Superior temporal gyrus (tissue), 1 donor: Measurements from ENCODE around the gene OR2T29.
"Not testable (repeated sequence)": the region's sequence is repeated elsewhere in the genome, so short reads cannot be mapped to it uniquely, and the experiment has no call there.

Source experiments
- DNase-seq: peaks from one replicate; pipeline ENCODE4 v3.0.0-alpha.2; 2016; ENCODE audit errors: extremely low spot score

Gene OR2T29, protein sequence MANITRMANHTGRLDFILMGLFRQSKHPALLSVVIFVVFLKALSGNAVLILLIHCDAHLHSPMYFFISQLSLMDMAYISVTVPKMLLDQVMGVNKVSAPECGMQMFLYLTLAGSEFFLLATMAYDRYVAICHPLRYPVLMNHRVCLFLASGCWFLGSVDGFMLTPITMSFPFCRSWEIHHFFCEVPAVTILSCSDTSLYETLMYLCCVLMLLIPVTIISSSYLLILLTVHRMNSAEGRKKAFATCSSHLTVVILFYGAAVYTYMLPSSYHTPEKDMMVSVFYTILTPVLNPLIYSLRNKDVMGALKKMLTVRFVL

DNA sequence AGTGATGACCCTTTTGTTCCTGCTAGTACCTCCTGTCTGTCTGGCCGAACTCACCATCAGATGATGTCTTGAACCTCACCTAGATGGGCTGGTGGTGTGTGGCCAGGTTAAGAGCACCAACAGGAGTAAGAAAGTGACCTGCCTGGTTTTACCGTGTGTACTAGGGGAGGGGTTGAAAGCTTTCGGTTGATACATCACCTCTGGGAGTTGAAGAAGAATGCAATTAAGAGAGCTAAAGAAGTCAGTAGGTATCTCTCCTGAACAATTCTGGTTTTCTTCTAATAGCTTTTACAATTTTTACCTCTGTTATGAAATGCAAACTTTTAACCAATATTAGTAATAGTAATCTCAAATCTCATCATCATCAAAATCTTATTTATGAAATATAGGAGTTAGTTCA lies at the start of gene OR2T29:
Gene OR2T29, minus strand, starts transcription at position 101 of the 400 bp plus-strand sequence. CDS start 3,281 bp downstream, outside the sequence.
- not testable (repeated sequence) for DNase-seq

DNA sequence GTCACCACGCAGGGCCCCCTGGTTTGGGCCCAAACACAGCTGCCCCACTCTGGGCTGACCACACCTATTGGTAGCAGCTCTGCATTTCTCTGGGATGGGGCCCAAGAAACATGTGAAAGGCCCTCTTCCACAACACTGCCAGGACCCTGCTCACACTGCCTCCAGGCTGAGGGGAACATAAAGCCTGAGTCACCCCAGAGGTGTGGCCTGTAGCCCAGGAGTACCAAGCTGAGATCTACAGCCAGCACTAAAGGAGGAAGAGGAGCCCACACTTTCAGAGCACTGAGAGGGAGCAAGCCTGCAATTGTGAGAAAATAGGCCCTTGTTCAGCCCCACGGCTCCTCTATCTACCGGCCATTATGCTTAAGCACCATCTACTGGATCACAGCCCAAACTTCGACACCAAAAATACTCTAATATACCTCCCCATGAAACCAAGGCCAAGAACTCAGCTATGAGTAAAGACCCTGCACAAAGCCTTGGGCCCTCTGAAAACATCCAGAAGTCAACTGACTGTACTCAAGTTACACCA lies 49.4 kb upstream of the OR2T29 start:
- no peak for DNase-seq

DNA sequence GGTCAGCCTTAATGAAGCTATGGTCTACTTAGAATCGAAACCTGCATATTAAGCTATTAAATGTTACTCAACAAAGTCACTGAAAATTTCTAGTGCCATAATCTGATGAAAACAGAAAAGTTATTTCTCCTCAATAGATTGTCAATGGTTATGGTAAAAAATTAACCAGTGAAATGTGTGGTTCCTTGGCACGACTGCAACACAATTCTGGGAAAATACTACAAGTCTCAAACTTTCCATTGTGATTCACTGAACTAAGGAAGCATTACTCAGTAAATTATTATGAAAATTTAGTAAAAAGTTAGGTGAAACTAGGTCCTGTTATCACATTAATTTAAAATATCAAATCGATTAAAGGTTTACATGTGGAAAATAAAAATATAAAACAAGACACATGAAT lies 47.7 kb upstream of the OR2T29 start:
- DNase-seq = no peak

DNA sequence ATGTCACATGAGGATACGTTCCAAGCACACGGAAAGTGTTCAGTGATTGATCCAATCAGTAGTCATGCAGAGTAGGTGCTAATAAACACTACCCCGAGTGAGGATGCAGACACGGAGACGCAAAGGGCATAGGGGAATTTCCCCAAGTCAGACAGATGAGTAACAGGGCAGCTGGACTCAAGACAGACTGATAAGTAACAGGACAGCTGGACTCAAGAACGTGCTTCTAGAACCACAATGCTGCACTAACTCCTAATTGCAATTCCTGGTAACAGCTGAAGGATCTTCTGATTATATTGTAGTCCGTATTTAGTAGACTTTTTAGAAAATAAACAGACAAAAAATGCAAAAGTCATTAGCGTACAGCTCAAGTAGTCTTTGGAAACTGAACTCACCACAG lies 36.8 kb upstream of the OR2T29 start:
- no peak for DNase-seq

DNA sequence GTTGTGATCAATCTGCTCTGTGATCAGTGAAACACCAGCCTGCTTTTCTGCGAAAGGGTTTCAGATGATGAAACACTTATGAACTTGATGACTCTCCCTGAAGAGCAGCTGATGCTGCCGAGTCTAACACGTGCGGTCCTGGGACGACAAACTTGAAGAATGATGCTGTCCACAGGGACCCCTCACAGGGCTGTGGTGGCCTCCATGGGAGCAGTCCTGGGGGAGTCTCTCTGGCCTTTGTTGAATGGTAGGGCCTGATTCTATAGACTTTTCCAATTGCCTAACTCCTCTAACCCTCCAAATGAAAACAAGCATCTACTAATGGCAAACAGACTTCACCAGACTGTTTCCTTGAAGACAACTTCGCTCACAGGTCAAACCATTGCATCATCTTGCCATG lies 35.0 kb upstream of the OR2T29 start, which contains the start of gene OR2T10:
Gene OR2T10, minus strand, starts transcription at position 112 of the 400 bp plus-strand sequence. CDS start 3,932 bp downstream, outside the sequence.
- DNase-seq = no peak

DNA sequence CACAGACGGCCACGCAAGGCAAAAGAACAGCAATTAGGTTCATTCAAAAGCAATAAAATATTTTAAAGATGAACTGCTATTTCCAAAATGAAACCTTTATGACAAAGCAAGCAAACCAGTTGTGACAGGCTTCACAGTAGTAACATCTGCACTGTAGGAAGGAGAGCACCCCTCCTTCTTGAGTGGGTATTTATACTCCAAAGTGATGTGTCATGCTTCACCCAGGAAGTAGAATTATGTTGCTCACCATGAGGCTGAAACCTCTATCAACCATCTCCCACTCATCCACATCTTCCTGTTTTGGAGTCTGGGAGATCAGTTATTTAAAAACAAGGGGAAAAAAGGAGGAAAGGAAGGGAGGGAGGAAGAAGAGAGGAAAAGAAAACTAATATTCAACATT lies 34.0 kb upstream of the OR2T29 start:
- no peak for DNase-seq

DNA sequence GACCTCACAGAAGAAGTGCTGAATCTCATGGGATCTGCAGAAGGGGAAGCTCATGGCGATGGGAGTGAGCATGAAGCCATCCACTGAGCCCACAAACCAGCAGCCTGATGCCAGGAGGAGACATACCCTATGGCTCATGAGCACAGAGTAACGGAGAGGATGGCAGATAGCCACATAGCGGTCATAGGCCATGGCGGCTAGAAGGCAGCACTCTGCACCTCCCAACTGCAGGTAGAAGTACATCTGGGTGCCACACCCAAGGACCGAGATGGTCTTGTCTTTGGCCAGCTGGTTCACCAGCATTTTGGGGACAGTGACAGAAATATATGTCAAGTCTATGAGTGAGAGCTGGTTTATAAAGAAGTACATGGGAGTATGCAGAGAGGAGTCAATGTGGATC lies 30.7 kb upstream of the OR2T29 start:
- DNase-seq = no peak

DNA sequence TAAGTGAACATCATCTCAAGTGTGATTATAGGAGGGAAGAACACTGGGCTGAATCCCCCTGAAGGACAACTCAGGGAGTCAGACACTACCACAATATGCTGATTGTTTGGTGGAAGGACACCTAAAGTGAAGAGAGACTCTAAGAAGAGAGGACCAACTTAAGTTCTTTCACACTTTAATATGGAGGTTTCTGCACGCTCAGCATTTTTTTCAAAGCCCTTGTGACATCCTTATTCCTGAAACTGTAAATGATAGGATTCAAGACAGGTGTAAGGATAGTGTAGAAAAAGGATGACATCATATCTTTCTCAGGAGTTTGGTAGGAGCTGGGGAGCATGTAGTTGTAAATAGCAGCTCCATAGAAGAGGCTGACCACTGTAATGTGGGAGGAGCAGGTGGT lies 30.1 kb upstream of the OR2T29 start:
- no peak for DNase-seq

DNA sequence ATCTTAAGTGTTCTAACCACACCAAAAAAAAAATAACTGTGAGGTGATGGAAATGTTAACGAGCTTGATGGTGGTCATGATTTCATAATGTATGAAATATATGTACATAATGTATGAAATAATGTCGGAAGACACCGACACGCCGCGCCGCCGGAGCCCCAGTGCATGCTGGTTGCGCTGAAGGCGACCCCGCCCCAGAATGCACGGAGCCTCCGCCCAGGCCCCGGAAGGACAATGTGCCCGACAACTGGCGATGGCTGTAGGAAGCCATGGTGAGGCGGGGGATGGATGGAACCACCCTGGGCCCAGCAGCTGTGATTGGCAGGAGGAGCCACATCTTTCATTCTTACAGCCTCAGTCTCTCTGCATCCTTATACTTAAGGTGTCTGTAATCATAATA lies 27.5 kb upstream of the OR2T29 start:
- no peak for DNase-seq

DNA sequence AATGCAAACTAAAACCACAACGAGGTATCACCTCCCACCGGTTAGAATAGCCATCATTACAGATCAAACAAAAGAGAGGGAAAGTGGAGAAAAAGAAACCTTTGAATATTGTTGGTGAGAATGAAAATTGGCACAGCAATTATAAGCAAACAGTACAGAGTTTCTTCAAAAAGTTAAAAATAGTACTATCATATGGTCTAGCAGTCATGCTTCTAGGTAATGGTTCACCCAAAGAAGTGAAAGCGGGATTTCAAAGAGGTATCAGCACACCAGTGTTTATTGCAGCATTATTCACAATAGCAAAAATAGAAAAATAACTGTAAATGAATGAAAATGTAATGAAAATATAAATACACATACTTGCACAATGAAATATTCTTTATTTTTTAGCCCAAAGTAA lies 26.8 kb upstream of the OR2T29 start:
- no peak for DNase-seq

DNA sequence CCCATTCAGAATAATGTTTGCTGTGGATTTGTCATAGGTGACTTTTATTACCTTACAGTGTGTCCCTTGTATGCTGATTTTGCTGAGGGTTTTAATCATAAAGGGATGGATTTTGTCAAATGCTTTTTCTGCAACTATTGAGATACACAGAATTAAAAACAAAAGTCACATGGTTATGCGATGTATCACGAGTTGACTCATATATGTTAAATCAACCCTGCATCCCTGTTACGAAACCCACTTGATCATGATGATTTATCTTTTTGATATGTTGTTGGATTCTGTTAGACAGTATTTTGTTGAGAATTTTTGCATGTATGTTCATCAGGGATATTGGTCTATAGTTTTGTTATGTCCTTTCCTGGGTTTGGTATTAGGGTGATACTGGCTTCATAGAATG lies 22.7 kb upstream of the OR2T29 start:
- DNase-seq = no peak

DNA sequence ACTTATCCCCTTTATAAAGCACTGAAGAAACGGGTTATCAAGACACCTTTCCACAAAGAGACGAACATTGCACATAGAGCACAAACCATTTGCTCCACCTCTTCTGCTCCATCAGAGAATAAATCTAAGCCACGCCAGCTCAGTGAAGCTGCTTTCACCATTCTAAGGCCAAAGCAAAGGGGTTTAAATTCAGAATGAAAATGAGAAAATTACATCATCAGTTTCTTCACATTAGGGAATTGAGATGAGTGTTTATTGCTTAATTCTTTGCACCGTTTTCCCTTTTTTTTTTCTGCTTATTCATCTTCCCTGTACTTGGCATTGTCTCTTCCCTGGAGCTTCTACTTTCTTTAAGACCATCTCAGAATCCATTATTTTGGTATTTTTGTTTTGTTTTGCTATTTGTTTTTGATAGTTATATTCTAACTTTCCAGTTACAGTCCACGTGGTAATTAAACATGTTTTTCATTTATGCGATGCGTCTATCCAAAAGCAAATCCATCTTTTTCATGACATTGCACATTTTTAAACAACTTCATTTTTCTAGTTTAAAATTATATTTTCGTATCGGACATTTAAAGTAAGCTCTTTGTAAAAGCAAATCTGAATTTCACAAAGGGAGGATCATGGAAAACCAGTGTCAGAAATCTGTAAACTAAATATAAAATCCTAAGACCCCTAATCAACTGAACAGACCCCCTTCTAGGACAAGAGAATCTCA lies 13.8 kb upstream of the OR2T29 start:
- DNase-seq = no peak

DNA sequence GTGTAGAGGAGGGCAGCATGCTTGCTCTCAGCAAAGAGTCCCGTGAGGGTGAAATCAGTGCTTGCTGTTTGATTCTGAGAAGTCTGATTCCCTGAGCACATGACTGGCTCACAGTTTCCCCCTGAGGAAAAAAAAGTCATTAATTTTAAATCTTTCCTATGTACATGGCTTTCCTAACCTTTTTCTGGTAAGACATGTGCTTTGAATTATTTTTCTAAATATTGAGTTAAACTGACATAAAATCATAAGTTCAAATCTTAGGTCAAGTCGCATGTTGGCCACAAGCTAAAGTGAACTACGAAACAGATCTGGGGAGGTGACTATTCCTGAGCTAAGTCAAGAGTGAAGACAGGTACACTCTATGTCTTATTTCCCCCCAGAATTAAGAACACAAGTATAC lies 12.1 kb upstream of the OR2T29 start, which contains the start of gene OR2T34:
Gene OR2T34, minus strand, starts transcription at position 101 of the 400 bp plus-strand sequence. Its CDS starts 0 bp downstream, at position 101.
- DNase-seq = not testable (repeated sequence)

DNA sequence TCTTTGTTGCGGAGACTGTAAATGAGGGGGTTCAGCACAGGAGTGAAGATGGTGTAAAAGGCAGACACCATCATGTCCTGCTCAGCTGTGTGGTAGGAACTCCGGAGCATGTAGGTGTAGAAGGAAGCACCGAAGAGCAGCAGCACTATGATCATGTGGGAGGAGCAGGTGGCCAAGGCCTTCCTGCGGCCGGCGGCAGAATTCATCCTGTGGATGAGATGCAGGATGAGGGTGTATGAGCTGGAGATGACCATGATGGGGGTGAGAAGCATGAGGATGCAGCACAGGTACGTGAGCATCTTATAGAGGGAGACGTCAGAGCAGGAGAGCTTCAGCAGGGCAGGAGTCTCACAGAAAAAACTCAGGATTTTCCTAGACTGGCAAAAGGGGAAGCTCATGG lies 11.3 kb upstream of the OR2T29 start:
- DNase-seq = not testable (repeated sequence)

DNA sequence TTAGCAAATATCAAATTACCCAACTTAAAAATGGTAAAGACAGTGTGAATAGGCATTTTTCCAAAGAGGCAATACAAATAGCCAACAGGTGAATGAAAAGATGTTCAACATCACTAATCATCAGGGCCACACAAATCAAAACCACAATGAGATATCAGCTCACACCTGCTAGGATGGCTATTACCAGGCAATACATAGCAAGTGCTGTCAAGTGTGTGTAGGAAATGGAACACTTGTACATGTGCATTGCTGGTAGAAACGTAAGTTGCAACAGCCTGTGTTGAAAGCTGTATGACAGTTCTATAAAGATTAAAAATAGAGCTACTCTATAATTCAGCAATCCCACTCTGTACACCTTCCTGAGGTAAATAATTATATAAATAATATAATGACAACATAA lies 9.5 kb upstream of the OR2T29 start:
- not testable (repeated sequence) for DNase-seq

DNA sequence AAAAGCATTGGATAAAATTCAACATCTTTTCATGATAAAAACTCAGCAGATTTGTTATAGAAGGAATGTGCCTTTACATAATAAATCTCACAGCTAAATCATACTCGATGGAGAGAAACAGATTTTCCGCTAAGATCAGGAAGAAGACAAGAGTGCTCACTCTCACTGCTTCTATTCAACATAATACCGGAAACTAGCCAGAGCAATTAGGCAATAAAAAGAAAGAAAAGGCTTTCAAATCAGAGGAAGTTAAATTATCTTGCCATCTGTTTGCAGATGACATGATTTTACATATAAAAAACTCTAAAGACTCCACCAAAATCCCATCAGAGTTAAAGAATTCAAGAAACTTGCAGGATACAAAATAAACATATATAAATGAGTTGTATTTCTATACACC lies 8.2 kb upstream of the OR2T29 start:
- DNase-seq = not testable (repeated sequence)

DNA sequence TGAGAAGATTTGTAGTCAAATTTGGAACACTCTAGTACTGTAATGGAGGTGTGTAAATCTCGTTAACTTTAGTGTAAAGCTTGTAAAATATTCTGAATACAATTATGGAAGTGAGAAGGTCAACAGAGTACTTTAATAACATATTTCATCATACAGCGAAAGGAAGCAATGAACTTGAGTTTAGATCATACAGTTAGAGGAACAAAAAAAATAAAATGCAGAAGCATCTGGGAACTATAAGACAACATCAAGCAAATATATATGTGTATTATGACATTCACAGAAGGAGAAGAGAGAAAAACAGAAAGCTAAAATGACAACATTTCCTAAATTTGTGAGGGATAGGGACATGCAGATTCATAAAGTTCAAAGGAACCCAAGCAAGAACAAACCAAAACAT lies 6.5 kb upstream of the OR2T29 start:
- DNase-seq = not testable (repeated sequence)

DNA sequence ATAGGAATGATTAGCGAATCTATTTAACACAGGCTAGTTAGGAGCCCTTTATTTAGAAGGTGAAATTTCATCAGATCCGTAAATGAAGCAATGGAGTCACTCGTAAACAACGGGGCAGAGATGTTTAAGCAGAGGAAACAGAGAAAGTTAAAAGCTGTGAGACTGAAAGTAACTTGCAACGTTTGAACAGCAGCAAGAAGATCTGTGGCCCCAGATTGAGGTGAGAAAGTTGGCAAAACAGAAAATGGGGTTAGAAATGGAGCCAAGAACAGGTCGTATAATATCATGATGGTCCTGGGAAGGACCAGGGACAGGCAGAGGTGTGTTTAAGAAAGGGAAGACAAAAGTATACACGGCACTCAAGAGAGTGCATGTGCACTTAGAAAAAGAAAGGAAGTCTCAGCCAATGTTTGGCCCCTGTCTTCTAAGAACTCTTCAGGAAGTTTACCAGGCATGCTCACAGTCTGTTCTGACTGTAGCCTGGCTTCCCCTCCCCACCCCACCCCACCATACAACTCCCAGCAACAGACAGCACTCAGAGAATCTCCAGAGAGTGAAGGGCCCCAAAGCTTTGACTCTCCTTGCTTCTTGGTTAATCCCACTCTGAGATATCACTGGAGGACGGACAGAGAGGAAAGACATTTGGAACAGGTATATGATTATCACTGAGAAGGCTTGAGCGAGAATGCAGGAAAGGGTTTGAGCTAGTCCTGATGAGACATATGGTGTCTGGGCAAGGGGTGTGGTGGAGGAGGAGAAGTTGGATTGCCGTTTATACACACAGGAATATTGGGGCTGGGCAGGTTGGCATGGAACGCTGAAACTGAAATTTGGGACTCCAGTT lies 3.2 kb upstream of the OR2T29 start:
- not testable (repeated sequence) for DNase-seq

DNA sequence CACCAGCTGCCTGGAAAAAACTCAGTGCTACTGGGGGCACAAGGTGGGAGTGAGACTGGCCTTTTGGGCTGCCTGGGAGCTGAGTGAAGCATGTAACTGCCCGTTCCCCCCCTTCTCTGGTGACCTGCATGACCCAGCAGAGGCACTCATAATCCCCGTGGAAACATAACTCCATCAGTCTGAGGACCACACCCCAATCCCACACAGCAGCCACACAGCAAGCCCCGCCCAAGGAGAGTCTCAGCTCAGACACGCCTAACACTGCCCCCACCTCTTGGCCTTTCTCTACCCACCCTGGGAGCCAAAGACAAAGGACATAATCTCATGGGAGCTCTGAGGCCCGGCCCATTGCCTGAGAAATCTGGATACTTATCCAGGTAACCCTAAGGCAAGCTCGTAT lies 11.5 kb downstream of the OR2T29 start:
- DNase-seq = not testable (repeated sequence)

DNA sequence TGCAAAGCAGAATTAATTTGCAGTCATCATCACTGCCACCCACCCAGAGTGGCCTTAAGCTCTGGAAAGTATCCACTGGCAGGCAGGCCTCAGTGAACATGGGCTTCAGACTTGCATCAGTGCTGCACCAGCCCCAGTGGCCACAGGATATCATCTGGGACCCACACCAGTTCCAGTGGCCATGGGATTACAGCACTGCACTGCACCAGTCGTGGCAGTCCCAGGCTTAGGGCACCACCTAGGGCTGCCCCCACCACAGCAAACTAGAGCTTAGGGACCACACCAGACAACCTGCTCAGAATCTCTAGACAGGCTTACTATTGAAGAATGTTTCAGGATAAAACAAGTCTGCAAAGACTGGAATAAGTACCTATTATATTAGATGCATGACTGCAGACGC lies 15.2 kb downstream of the OR2T29 start:
- DNase-seq = not testable (repeated sequence)

DNA sequence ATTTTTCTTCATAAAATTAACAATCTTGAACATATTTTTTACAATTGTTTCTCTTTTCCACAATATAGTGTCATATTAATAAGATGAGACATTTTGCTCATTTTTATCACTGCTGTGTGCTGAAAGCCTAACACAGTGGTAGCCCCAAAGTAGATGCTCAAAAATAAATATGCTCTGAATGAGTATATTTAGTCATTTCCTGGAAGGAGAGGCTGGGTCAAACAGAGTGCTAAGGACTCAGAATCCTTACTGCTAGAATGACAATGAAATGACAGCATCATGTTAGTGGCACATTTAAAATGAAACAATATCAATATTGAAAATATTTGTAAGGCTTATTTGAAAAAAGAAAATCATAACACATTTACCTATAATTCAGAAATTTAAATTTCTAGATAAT lies 25.1 kb downstream of the OR2T29 start:
- not testable (repeated sequence) for DNase-seq

DNA sequence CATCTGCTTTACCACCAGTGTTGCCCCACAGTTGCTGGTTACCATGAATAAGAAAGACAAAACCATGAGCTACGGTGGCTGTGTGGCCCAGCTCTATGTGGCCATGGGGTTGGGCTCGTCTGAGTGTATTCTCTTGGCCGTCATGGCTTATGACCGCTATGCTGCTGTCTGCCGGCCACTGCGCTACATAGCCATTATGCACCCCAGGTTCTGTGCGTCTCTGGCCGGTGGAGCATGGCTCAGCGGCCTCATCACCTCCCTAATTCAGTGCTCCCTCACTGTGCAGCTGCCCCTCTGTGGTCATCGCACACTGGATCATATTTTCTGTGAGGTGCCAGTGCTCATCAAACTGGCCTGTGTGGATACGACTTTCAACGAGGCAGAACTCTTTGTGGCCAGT lies 40.7 kb downstream of the OR2T29 start:
- DNase-seq = no peak
